ENCODE data around the gene AHRR.

AHRR gene

DNA sequence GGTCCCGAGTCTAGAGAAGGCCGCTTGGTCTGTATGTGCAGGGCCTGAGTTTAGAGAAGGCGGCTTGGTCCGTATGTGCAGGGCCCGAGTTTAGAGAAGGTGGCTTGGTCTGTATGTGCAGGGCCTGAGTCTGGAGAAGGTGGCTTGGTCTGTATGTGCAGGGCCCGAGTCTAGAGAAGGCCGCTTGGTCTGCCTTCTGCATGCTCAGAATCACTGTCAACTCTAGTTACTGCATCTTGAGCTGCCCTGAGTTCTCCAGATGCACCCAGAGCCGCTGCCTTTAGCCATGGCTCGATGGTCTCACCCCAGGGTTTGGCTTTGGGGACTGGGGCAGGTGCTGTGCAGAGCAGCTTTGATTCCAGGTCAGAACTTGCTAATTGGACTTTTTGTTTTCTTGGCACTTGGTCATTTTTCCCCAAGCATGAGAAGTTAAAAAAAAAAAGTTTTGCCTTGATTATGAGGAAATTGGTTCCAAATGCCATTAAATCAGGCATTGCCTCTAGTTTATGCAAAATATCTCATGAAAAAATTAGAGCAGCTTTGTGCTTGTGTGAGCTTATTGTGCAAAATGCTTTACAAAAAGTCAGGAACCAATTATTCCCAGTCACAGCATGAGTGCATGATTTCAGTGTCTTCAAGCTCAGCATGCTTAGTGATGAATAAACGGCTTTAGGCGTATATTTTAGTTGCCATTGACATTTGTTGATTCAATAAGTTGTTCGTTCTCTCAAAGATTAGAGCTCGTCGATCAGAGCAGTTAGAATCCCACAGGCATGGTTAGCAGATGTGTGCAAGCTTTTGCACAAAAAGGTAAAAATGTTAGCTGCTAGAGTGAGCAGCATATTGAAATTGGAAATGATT, 96.0 kb downstream of the AHRR start:
- H3K4me3 ChIP-seq (ENCODE audit: low read depth, low read length): no peak overlapping the region
- no peak for DNase-seq (ENCODE audit: low read depth)
- TF ChIP-seq, protein P1, sequence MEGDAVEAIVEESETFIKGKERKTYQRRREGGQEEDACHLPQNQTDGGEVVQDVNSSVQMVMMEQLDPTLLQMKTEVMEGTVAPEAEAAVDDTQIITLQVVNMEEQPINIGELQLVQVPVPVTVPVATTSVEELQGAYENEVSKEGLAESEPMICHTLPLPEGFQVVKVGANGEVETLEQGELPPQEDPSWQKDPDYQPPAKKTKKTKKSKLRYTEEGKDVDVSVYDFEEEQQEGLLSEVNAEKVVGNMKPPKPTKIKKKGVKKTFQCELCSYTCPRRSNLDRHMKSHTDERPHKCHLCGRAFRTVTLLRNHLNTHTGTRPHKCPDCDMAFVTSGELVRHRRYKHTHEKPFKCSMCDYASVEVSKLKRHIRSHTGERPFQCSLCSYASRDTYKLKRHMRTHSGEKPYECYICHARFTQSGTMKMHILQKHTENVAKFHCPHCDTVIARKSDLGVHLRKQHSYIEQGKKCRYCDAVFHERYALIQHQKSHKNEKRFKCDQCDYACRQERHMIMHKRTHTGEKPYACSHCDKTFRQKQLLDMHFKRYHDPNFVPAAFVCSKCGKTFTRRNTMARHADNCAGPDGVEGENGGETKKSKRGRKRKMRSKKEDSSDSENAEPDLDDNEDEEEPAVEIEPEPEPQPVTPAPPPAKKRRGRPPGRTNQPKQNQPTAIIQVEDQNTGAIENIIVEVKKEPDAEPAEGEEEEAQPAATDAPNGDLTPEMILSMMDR (IDR thresholded peaks at IDR 0.05; ENCODE audit: control insufficient read depth, extremely low read depth, insufficient read depth): no peak

DNA sequence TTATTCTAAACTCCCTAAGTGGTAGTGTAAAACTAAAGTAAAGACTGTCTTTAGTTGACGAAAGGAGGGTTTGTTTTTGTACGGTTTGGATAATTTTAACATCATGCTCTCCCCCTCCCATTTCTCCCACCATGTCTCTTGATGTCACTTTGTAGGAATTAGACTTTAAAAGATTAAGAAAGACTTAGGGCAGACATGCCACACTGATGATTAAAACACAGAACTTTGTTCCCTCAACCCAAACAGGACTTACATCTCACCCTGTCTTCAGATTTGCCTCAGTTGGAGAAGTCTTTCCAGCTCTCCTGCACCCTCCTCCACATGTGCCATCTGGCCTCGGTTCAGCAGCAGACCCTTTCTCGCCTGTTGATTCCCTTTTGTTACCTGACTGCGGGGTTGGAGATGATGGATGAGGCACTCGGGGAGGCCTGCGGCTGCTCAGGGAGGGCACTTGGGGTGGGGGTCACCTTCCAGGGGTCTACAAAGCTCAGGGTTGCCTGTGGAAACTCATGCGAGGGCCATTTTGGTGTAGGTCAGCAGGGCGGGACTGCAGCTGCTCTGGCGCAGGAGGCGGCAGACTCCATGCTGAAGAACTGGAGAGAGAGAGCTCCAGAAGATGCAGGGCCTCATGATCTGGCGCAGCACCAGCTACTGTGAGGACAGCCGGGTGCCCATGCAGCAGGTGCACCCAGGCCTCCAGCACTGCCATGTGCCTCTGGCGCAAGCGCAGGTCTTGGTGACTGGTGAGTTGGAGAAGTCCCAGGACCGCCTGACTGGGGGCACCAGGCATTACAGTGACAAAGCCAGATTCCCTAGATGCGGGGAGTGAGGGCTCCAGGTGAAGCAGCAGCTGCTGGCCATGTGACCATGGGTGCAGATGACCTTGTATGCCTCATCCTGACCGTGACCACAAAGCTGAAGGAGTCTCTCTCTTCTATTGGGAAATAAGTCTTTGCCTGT, 96.9 kb downstream of the AHRR start:
- no peak overlapping the region for H3K4me3 ChIP-seq (ENCODE audit: low read depth, low read length)
- TF ChIP-seq, protein P1 (IDR thresholded peaks at IDR 0.05; ENCODE audit: control insufficient read depth, extremely low read depth, insufficient read depth): no peak
- no peak for DNase-seq (ENCODE audit: low read depth)

DNA sequence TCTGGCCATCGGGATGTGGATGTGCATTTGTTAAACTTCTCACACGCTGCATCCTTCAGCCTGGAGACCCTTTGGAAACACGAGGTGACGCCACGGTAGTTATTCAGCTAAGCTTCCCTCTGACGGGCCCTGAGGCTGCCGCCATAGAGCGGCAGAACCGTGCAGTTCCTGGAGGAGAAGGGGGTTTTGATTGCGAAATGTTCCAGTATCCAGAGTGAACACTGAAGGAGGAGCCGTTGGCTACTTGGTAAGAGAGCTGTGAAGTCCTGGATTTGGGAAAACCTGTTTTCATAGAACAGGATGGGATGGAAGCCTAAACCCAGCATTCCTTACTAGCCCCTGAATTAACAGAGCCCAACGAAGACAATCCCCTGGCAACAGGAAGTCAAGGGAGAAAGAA, 98.5 kb downstream of the AHRR start:
- H3K4me3 ChIP-seq (ENCODE audit: low read depth, low read length): no peak overlapping the region
- TF ChIP-seq, protein P1 (IDR thresholded peaks at IDR 0.05; ENCODE audit: control insufficient read depth, extremely low read depth, insufficient read depth): no peak
- no peak for DNase-seq (ENCODE audit: low read depth)

DNA sequence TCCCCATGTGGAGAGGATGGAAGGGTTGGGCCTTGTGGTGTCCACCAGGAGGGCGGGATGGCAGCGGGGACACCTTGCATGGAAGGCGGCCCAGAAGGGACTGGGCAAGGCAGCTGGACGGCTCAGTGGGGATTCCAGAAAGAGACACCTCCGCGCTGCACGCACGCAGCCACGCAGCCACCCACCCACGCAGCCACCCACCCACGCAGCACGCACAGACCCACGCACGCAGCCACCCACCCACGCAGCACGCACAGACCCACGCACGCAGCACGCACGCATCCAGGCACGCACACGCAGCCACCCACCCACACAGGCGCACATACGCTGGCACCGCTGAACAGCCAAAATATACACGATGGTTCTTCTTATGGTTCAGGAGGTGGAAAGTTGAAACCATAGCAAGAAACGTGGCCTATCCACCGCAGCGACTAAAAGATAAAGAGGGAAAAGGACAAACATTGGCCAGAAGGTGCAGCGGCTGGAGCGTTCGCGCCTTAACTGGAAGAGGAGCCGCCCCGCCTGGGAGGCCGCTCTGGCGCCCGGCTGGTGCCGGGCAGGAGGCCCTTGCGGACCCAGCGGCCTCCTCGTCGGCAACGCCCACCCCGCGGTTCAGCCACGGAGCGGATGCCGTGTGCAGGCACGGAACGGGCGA, 99.2 kb downstream of the AHRR start:
- no peak overlapping the region for H3K4me3 ChIP-seq (ENCODE audit: low read depth, low read length)
- TF ChIP-seq, protein P1 (IDR thresholded peaks at IDR 0.05; ENCODE audit: control insufficient read depth, extremely low read depth, insufficient read depth): no peak
- DNase-seq (ENCODE audit: low read depth): no peak

DNA sequence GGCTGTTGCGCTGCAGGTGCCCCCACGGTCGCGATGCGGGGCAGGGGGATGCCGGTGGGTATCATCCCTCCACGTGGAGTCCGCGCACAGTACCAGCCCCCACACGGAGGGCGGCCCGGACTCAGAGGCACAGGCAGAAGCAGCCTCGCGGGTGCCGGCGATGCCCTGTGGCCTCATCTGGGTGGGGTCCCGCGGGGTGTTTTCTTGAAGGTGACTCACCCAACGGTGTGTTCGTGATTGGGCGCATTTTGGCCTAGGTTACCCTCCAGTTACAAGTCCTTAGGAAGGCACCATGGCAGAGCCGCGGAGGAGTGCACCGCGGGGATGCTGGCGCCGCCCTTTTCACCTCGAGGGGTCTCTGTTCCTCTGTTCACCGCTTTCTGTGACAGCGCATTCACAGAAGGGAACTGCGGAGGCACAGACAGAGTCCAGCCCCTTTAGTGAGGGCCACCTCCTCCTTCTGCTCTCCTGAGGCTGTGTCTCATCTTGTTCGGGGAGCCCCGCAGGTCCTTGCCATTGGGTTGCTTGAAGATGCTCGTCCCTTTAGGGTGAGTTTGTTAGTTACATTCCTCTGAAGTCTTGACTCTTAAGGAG, 99.9 kb downstream of the AHRR start:
- DNase-seq (ENCODE audit: low read depth): no peak
- TF ChIP-seq, protein P1 (IDR thresholded peaks at IDR 0.05; ENCODE audit: control insufficient read depth, extremely low read depth, insufficient read depth): no peak

GRCh38 chr5:421901-422300, 100.4 kb downstream of the AHRR start:
- H3K4me3 ChIP-seq (ENCODE audit: low read depth, low read length): no peak overlapping the region
- TF ChIP-seq, protein P1 (IDR thresholded peaks at IDR 0.05; ENCODE audit: control insufficient read depth, extremely low read depth, insufficient read depth): no peak
- no peak for DNase-seq (ENCODE audit: low read depth)

More for the DNA sequence above, 99.9 kb downstream of the AHRR start:
- H3K4me3 ChIP-seq (ENCODE audit: low read depth, low read length): no peak overlapping the region

All from LNCaP clone FGC (cell line).